Fibroblast of the aortic adventitia (primary cell): ENCODE measurements around the gene LDB1. TPM values are rescaled to one million over a fixed set of nuclear protein-coding genes. Genes with fewer than 3 reads are reported as not detected.
A peak's percentile ranks its signal among the peaks of the same experiment; 100 is the strongest.

Source experiments
- DNase-seq: peaks from one replicate; pipeline ENCODE4 v3.0.0-alpha.2; 2010; ENCODE audit warnings: low read depth
- H3K4me3 ChIP-seq: 2 replicates; pipeline ENCODE4 v1.5.1; 2011; ENCODE audit warnings: low read depth, mild to moderate bottlenecking, control low read depth, low read length, moderate library complexity
- CTCF ChIP-seq: IDR thresholded peaks from 2 replicates; pipeline ENCODE4 v1.5.1; 2011; ENCODE audit warnings: mild to moderate bottlenecking, low read length, control low read depth, inconsistent platforms; ENCODE audit not compliant: insufficient read depth
- total RNA-seq: library from RNA; depleted of rRNA; stranded (reverse); fragments of >200 nt; gene quantifications from 2 replicates; pipeline ENCODE4 v1.2.3, GENCODE V29; 2012; ENCODE audit warnings: low replicate concordance

LDB1 gene
- total RNA-seq = 28.3 and 35.6 TPM in 2 replicates

GRCh38 chr10:102120142-102120990 lies at the start of gene LDB1:
LDB1 (minus strand) TSS chr10:102120368; CDS start chr10:102120110, 258 bp downstream.
- DNase-seq = peak; percentile 72

DNA sequence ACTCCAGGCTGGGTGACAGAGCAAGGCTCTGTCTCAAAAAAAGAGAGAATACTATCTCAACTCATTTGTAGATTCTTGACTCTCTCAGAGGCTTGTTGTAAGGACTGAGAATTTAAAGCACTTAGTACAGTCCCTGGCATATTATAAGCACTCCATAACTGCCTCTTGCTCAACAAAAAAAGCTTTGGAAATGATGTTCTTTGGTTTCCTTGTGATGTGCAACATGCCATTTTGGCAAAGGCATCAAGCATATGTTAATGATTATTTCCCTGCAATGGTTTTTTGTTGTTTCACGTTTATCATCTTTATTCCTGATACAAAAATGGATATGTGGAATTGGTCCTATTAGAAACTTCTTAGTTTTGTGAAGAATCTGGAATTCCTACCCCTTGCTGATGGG lies 47.7 kb upstream of the LDB1 start:
- DNase-seq = peak; percentile 73
- TF ChIP-seq CTCF = no peak

More at GRCh38 chr10:102120142-102120990, at the start of gene LDB1:
- TF ChIP-seq CTCF = peak; percentile 16
- peak within 1 kb of the TSS; percentile 87 for H3K4me3 ChIP-seq

GRCh38 chr10:102163342-102163989 lies 43.3 kb upstream of the LDB1 start:
- no peak for TF ChIP-seq CTCF
- H3K4me3 ChIP-seq = no peak overlapping the region
- DNase-seq = no peak

More for the DNA sequence above, 47.7 kb upstream of the LDB1 start:
- H3K4me3 ChIP-seq = no peak overlapping the region

GRCh38 chr10:102159831-102160230 lies 39.7 kb upstream of the LDB1 start:
- no peak for TF ChIP-seq CTCF
- no peak for DNase-seq
- H3K4me3 ChIP-seq = no peak overlapping the region

- no peak for TF ChIP-seq CTCF
- no peak for DNase-seq
- H3K4me3 ChIP-seq = no peak overlapping the region
Measured at GRCh38 chr10:102159051-102159597, 39.0 kb upstream of the LDB1 start.

DNA sequence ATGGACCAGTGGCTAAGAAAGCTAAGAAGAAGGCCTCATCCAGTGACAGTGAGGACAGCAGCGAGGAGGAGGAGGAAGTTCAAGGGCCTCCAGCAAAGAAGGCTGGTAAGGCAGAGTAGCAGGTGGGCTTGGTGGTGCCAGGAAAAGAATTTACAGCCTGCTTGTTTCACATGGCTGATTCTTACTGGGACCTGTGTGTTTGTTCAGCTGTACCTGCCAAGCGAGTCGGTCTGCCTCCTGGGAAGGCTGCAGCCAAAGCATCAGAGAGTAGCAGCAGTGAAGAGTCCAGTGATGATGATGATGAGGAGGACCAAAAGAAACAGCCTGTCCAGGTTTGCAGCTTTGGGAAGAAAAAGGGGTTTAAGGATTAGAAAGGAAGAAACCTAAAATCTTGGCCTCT lies 37.1 kb upstream of the LDB1 start:
- no peak for TF ChIP-seq CTCF
- no peak overlapping the region for H3K4me3 ChIP-seq
- no peak for DNase-seq
